Ishikawa (cell line): Measurements from ENCODE around the gene CDC23.

Experiments used
- CEBPB ChIP-seq: IDR thresholded peaks from 2 replicates; pipeline ENCODE4 v1.6.1; 2012
- CREB1 ChIP-seq: IDR thresholded peaks from 2 replicates; pipeline ENCODE4 v1.6.1; 2012; ENCODE audit warnings: low read depth
- EGR1 ChIP-seq: IDR thresholded peaks from 2 replicates; pipeline ENCODE4 v1.6.1; 2012
- EP300 ChIP-seq: IDR thresholded peaks from 2 replicates; pipeline ENCODE4 v1.6.1; 2012; ENCODE audit warnings: borderline replicate concordance
- FOXM1 ChIP-seq: IDR thresholded peaks from 2 replicates; pipeline ENCODE4 v1.6.1; 2012; ENCODE audit warnings: low read depth, borderline replicate concordance
- MAX ChIP-seq: IDR thresholded peaks from 2 replicates; pipeline ENCODE4 v1.6.1; 2012
- NFIC ChIP-seq: IDR thresholded peaks from 2 replicates; pipeline ENCODE4 v1.6.1; 2012
- RAD21 ChIP-seq: IDR thresholded peaks from 2 replicates; pipeline ENCODE4 v1.6.1; 2012; ENCODE audit warnings: low read depth
- REST ChIP-seq: IDR thresholded peaks from 2 replicates; pipeline ENCODE4 v1.6.1; 2012; ENCODE audit warnings: low read depth, mild to moderate bottlenecking
- TAF1 ChIP-seq: IDR thresholded peaks from 2 replicates; pipeline ENCODE4 v1.6.1; 2012; ENCODE audit warnings: low read depth, mild to moderate bottlenecking
- TCF12 ChIP-seq: IDR thresholded peaks from 2 replicates; pipeline ENCODE4 v1.6.1; 2012; ENCODE audit warnings: low read depth
- TEAD4 ChIP-seq: IDR thresholded peaks from 2 replicates; pipeline ENCODE4 v1.6.1; 2012
- USF1 ChIP-seq: IDR thresholded peaks from 2 replicates; pipeline ENCODE4 v1.6.1; 2012
- YY1 ChIP-seq: IDR thresholded peaks from 2 replicates; pipeline ENCODE4 v1.6.1; 2012; ENCODE audit warnings: low read depth
- ZBTB7A ChIP-seq: IDR thresholded peaks from 2 replicates; pipeline ENCODE4 v1.6.1; 2012; ENCODE audit warnings: low read depth

Gene CDC23

GRCh38 chr5:138169124-138169523 lies 44.0 kb downstream of the CDC23 start:
- no peak for TF ChIP-seq TEAD4
- TF ChIP-seq TCF12, result no peak
- TF ChIP-seq CEBPB, result no peak
- TF ChIP-seq TAF1, result no peak

GRCh38 chr5:138163721-138164120 lies 49.4 kb downstream of the CDC23 start:
- TF ChIP-seq YY1 (no peak), TCF12 (no peak), ZBTB7A (no peak)

GRCh38 chr5:138160706-138161105 lies 52.4 kb downstream of the CDC23 start:
- TF ChIP-seq RAD21 (no peak), NFIC (no peak), USF1 (no peak), EGR1 (no peak), TEAD4 (no peak), TAF1 (no peak), TCF12 (no peak), FOXM1 (no peak), REST (no peak), ZBTB7A (no peak), MAX (no peak), CEBPB (no peak), CREB1 (no peak), EP300 (no peak), YY1 (no peak)

- TF ChIP-seq CREB1, result no peak
- TF ChIP-seq EGR1, result no peak
- no peak for TF ChIP-seq TEAD4
- no peak for TF ChIP-seq FOXM1
- no peak for TF ChIP-seq CEBPB
- TF ChIP-seq USF1, result no peak
- TF ChIP-seq TAF1, result no peak
- TF ChIP-seq TCF12, result no peak
- no peak for TF ChIP-seq YY1
- no peak for TF ChIP-seq MAX
- TF ChIP-seq ZBTB7A, result no peak
- TF ChIP-seq NFIC, result no peak
- TF ChIP-seq EP300, result no peak
These were observed 53.5 kb downstream of the CDC23 start for GRCh38 chr5:138159666-138160065.

- TF ChIP-seq USF1, result no peak
- no peak for TF ChIP-seq FOXM1
- TF ChIP-seq MAX, result no peak
- TF ChIP-seq TEAD4, result no peak
- no peak for TF ChIP-seq CREB1
- no peak for TF ChIP-seq CEBPB
- TF ChIP-seq NFIC, result no peak
- no peak for TF ChIP-seq TAF1
- no peak for TF ChIP-seq RAD21
- TF ChIP-seq YY1, result no peak
- no peak for TF ChIP-seq EGR1
- TF ChIP-seq REST, result no peak
- no peak for TF ChIP-seq TCF12
- no peak for TF ChIP-seq EP300
- TF ChIP-seq ZBTB7A, result no peak
These were observed 55.5 kb downstream of the CDC23 start for GRCh38 chr5:138157626-138158025.

- TF ChIP-seq MAX, result no peak
- no peak for TF ChIP-seq EP300
- TF ChIP-seq TCF12, result no peak
These were observed 63.6 kb downstream of the CDC23 start for GRCh38 chr5:138149530-138149929.
